ENCODE measurements around the gene EVI2B.

DNA sequence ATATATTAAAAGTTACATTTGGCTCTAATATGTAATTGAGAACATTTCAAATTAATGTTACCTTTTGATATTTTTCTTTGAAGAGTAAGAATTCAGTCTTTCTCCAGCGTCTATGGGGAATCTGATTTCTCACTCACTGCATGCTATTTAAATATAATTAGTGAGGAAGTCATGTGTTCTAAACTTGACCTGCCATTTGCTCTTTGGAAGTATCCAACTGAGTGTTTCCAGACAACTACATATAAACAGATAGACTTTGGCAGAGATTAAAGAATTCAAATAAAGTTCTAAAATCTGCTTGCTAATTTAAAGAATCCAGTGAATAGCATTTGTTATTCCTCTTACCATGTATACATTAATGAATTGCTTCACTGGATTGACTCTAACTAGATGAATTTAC is 40.3 kb downstream of the EVI2B start:
- no peak for TF ChIP-seq CTCF (IDR thresholded peaks at IDR 0.05)
- no peak for TF ChIP-seq NR1H2 (CRISPR knock-in tag; IDR thresholded peaks at IDR 0.05)
- TF ChIP-seq, protein P1, sequence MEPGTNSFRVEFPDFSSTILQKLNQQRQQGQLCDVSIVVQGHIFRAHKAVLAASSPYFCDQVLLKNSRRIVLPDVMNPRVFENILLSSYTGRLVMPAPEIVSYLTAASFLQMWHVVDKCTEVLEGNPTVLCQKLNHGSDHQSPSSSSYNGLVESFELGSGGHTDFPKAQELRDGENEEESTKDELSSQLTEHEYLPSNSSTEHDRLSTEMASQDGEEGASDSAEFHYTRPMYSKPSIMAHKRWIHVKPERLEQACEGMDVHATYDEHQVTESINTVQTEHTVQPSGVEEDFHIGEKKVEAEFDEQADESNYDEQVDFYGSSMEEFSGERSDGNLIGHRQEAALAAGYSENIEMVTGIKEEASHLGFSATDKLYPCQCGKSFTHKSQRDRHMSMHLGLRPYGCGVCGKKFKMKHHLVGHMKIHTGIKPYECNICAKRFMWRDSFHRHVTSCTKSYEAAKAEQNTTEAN (CRISPR knock-in tag; IDR thresholded peaks at IDR 0.05), result no peak
- TF ChIP-seq ETV6 (CRISPR knock-in tag; IDR thresholded peaks at IDR 0.05), result no peak

Data from WTC11 (cell line).